ENCODE data around the gene CACNA1D.

DNA sequence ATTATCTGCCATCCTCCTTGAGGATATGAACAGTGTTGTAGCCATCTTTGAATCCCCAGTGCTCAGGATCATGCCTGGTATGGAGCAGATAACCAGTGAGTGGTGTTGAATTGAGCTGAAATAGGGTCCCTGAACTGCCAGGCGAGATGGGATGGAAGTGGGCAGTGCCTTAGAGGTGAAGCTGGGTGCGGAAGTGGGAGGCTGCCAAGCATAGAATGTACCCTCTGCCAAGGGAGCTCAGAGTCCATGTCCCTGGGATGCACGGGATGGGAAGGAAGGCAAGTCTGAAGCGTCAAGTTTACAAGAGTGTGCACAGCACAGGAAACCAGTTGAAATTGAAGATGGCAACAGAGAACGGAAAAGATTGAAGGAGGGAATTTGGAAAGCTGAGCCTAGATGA, 147.0 kb downstream of the CACNA1D start:
- TF ChIP-seq, protein P1, sequence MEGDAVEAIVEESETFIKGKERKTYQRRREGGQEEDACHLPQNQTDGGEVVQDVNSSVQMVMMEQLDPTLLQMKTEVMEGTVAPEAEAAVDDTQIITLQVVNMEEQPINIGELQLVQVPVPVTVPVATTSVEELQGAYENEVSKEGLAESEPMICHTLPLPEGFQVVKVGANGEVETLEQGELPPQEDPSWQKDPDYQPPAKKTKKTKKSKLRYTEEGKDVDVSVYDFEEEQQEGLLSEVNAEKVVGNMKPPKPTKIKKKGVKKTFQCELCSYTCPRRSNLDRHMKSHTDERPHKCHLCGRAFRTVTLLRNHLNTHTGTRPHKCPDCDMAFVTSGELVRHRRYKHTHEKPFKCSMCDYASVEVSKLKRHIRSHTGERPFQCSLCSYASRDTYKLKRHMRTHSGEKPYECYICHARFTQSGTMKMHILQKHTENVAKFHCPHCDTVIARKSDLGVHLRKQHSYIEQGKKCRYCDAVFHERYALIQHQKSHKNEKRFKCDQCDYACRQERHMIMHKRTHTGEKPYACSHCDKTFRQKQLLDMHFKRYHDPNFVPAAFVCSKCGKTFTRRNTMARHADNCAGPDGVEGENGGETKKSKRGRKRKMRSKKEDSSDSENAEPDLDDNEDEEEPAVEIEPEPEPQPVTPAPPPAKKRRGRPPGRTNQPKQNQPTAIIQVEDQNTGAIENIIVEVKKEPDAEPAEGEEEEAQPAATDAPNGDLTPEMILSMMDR (conservative IDR thresholded peaks at IDR 0.05 in 1 of 2, IDR thresholded peaks at IDR 0.05 in 1 of 2; ENCODE audit: low read depth in 1 of 2, low read length in 2 of 2): no peak
- TF ChIP-seq EZH2 (IDR thresholded peaks at IDR 0.05; ENCODE audit: low read length, missing control alignments): no peak
